BJ (cell line): ENCODE results near the gene TPR. TPM values are rescaled to one million over a fixed set of nuclear protein-coding genes. Genes with fewer than 3 reads are reported as not detected.

ENCODE experiments used
- CTCF ChIA-PET: fragments of 350-600 bp; formaldehyde crosslinking; extraction: SDS; loops from one replicate; lab custom pipeline; 2021; ENCODE audit warnings: antibody characterized with exemption, inconsistent platforms; lab: Yijun Ruan, JAX
- POLR2A ChIA-PET: fragments of 300-600 bp; sonication (Branson Sonifier 250); formaldehyde crosslinking; extraction: SDS; loops from one replicate; lab custom pipeline; 2021; ENCODE audit warnings: antibody characterized with exemption; lab: Charles Lee
- DNase-seq: peaks from one replicate; pipeline ENCODE4 v3.0.0-alpha.2; 2011; ENCODE audit warnings: low read depth
- H3K27me3 ChIP-seq: 2 replicates; pipeline ENCODE4 v1.6.0; 2011; ENCODE audit warnings: low read length; ENCODE audit not compliant: control insufficient read depth, insufficient read depth
- H3K36me3 ChIP-seq: 2 replicates; pipeline ENCODE4 v1.5.1; 2011; ENCODE audit warnings: low read length; ENCODE audit not compliant: control insufficient read depth, insufficient read depth
- H3K4me3 ChIP-seq: 2 replicates; pipeline ENCODE4 v1.5.1; 2011; ENCODE audit warnings: low read depth, mild to moderate bottlenecking, control low read depth, low read length
- CTCF ChIP-seq: IDR thresholded peaks from 2 replicates; pipeline ENCODE4 v1.5.1; 2011; ENCODE audit warnings: low read depth, mild to moderate bottlenecking, control low read depth, inconsistent platforms, low read length, moderate library complexity; ENCODE audit not compliant: insufficient read depth
- polyA minus RNA-seq: library from RNA; depleted of rRNA, polyadenylated mRNA; stranded (reverse); fragments of >200 nt; gene quantifications from 2 replicates; pipeline ENCODE4 v1.2.3, GENCODE V29; 2011; rRNA and poly(A)+ RNA removed
- polyA plus RNA-seq: library from polyadenylated mRNA; depleted of rRNA; stranded (reverse); fragments of >200 nt; gene quantifications from 2 replicates; pipeline ENCODE4 v1.2.3, GENCODE V29; 2011; rRNA removed

TPR gene
- 48.6 and 55.3 TPM in 2 replicates for polyA plus RNA-seq
- polyA minus RNA-seq = 68.7 and 69.3 TPM in 2 replicates

- peak; percentile 93 for TF ChIP-seq CTCF
Observed at GRCh38 chr1:186375152-186375928, at the start of gene TPR, which contains the start of gene ODR4. Gene TPR, minus strand, starts transcription at chr1:186375253. Its CDS starts 225 bp downstream, at chr1:186375028. Gene ODR4, plus strand, starts transcription at chr1:186375838. Its CDS starts 3,948 bp downstream, at chr1:186379786.

GRCh38 chr1:186424539-186424938 is 49.5 kb upstream of the TPR start:
- ChIA-PET POLR2A (no interaction called here), CTCF (interaction anchor here (1.0 to 1.2 kb wide), 3 partner anchors 14 to 23 kb away, joined by 3 read pairs; no protein-coding TSS in a partner anchor)
- Histone ChIP-seq H3K36me3 (no peaks in the 10 kb centered on the region), H3K27me3 (no peaks in the 10 kb centered on the region), H3K4me3 (no peak overlapping the region)
- TF ChIP-seq CTCF = no peak
- DNase-seq = no peak

More at GRCh38 chr1:186375152-186375928, at the start of gene TPR, which contains the start of gene ODR4:
- CTCF ChIA-PET = interaction anchor here (0.6 to 1.5 kb wide), 18 partner anchors 9 to 611 kb away, joined by 3 to 20 read pairs (median 4); partner anchors contain the start of gene PTGS2
- no peaks in the 10 kb centered on the region for H3K27me3 ChIP-seq
- peak; percentile 97 for DNase-seq
- H3K4me3 ChIP-seq = peak within 1 kb of the TSS; percentile 85
- H3K36me3 ChIP-seq = peaks cover 2% of the 10 kb centered on the region; the same call in 1 of the 2 replicates
- POLR2A ChIA-PET = interaction anchor here (0.6 kb wide), 1 partner anchor 23 kb away, joined by 10 read pairs; no protein-coding TSS in a partner anchor

- ChIA-PET CTCF (interaction anchor here (1.2 kb wide), 1 partner anchor 9 kb away, joined by 3 read pairs; no protein-coding TSS in a partner anchor), POLR2A (interaction anchor here (0.6 kb wide), 1 partner anchor 10 kb away, joined by 11 read pairs; no protein-coding TSS in a partner anchor)
- no peak for DNase-seq
- no peak for TF ChIP-seq CTCF
- H3K36me3 ChIP-seq = peaks cover 1% of the 10 kb centered on the region; the same call in 1 of the 2 replicates
- no peaks in the 10 kb centered on the region for H3K27me3 ChIP-seq
- no peak overlapping the region for H3K4me3 ChIP-seq
Observed at GRCh38 chr1:186421446-186421845, 46.4 kb upstream of the TPR start.

- ChIA-PET POLR2A (no interaction called here), CTCF (interaction anchor here (1.2 to 1.4 kb wide), 2 partner anchors 9 to 17 kb away, joined by 3 read pairs; no protein-coding TSS in a partner anchor)
- Histone ChIP-seq H3K36me3 (peaks cover 1% of the 10 kb centered on the region; the same call in 1 of the 2 replicates), H3K27me3 (no peaks in the 10 kb centered on the region), H3K4me3 (no peak overlapping the region)
- no peak for TF ChIP-seq CTCF
- DNase-seq = peak; percentile 11
Observed at GRCh38 chr1:186420923-186421322, 45.9 kb upstream of the TPR start.

GRCh38 chr1:186420311-186420710 is 45.3 kb upstream of the TPR start:
- ChIA-PET CTCF (interaction anchor here (0.6 to 1.4 kb wide), 3 partner anchors 8 to 538 kb away, joined by 3 read pairs; no protein-coding TSS in a partner anchor), POLR2A (interaction anchor here (0.6 kb wide), 1 partner anchor 268 kb away, joined by 5 read pairs; no protein-coding TSS in a partner anchor)
- no peak for DNase-seq
- TF ChIP-seq CTCF = no peak
- H3K36me3 ChIP-seq = peaks cover 1% of the 10 kb centered on the region; the same call in 1 of the 2 replicates
- H3K27me3 ChIP-seq = no peaks in the 10 kb centered on the region
- H3K4me3 ChIP-seq = no peak overlapping the region
